Type B pancreatic cell (in vitro differentiated cells): Measurements from ENCODE around the gene TBL3. TPM values are rescaled to one million over a fixed set of nuclear protein-coding genes. Genes with fewer than 3 reads are reported as not detected.
A peak's percentile ranks its signal among the peaks of the same experiment; 100 is the strongest.

Source experiments
- DNase-seq: peaks from one replicate; pipeline ENCODE4 v3.0.0; 2021; ENCODE audit warnings: mixed read lengths; ENCODE audit not compliant: unreplicated experiment; ENCODE audit errors: extremely low spot score
- H3K27ac Mint-ChIP-seq: 2 replicates; pipeline ENCODE4 v1.8.0; 2021; ENCODE audit warnings: mild to moderate bottlenecking, mixed read lengths
- H3K27me3 Mint-ChIP-seq: 2 replicates; pipeline ENCODE4 v1.8.0; 2021; ENCODE audit warnings: mixed read lengths
- H3K36me3 Mint-ChIP-seq: 2 replicates; pipeline ENCODE4 v1.8.0; 2021; ENCODE audit warnings: mixed read lengths
- H3K4me1 Mint-ChIP-seq: one replicate; pipeline ENCODE4 v1.8.0; 2021; ENCODE audit warnings: mixed read lengths; ENCODE audit not compliant: unreplicated experiment
- H3K4me3 Mint-ChIP-seq: 2 replicates; pipeline ENCODE4 v1.8.0; 2021; ENCODE audit warnings: mild to moderate bottlenecking, mixed read lengths
- H3K9me3 Mint-ChIP-seq: 2 replicates; pipeline ENCODE4 v1.8.0; 2021; ENCODE audit warnings: mixed read lengths
- total RNA-seq: library from RNA; stranded (reverse); gene quantifications from 2 replicates; pipeline ENCODE4 v1.2.1, GENCODE V29; 2021; ENCODE audit warnings: low replicate concordance
- TF ChIP-seq, protein P1 (sequence below): fragments of 200-600 bp; sonication (generic); conservative IDR thresholded peaks from 2 replicates; pipeline ENCODE4 v1.5.0; 2021; ENCODE audit warnings: antibody characterized with exemption, mild to moderate bottlenecking

Gene TBL3
- total RNA-seq, 1 donor from 2014 or later, result 37.0 TPM

- peak overlapping the region; percentile 88 for H3K4me3 Mint-ChIP-seq
- H3K27ac Mint-ChIP-seq, result peak overlapping the region; percentile 48
- peaks cover 4% of the 10 kb centered on the region for H3K4me1 Mint-ChIP-seq
- no peaks in the 10 kb centered on the region for H3K36me3 Mint-ChIP-seq
- TF ChIP-seq, protein P1, sequence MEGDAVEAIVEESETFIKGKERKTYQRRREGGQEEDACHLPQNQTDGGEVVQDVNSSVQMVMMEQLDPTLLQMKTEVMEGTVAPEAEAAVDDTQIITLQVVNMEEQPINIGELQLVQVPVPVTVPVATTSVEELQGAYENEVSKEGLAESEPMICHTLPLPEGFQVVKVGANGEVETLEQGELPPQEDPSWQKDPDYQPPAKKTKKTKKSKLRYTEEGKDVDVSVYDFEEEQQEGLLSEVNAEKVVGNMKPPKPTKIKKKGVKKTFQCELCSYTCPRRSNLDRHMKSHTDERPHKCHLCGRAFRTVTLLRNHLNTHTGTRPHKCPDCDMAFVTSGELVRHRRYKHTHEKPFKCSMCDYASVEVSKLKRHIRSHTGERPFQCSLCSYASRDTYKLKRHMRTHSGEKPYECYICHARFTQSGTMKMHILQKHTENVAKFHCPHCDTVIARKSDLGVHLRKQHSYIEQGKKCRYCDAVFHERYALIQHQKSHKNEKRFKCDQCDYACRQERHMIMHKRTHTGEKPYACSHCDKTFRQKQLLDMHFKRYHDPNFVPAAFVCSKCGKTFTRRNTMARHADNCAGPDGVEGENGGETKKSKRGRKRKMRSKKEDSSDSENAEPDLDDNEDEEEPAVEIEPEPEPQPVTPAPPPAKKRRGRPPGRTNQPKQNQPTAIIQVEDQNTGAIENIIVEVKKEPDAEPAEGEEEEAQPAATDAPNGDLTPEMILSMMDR, result peak; percentile 29
- no peak for DNase-seq
- no peaks in the 10 kb centered on the region for H3K9me3 Mint-ChIP-seq
- H3K27me3 Mint-ChIP-seq, result no peaks in the 10 kb centered on the region
These were observed 30.4 kb upstream of the TBL3 start for GRCh38 chr16:1941162-1942046.

- TF ChIP-seq, protein P1, result no peak
- peak overlapping the region; percentile 48 for H3K27ac Mint-ChIP-seq
These were observed 29.6 kb upstream of the TBL3 start for GRCh38 chr16:1942047-1942809.

DNA sequence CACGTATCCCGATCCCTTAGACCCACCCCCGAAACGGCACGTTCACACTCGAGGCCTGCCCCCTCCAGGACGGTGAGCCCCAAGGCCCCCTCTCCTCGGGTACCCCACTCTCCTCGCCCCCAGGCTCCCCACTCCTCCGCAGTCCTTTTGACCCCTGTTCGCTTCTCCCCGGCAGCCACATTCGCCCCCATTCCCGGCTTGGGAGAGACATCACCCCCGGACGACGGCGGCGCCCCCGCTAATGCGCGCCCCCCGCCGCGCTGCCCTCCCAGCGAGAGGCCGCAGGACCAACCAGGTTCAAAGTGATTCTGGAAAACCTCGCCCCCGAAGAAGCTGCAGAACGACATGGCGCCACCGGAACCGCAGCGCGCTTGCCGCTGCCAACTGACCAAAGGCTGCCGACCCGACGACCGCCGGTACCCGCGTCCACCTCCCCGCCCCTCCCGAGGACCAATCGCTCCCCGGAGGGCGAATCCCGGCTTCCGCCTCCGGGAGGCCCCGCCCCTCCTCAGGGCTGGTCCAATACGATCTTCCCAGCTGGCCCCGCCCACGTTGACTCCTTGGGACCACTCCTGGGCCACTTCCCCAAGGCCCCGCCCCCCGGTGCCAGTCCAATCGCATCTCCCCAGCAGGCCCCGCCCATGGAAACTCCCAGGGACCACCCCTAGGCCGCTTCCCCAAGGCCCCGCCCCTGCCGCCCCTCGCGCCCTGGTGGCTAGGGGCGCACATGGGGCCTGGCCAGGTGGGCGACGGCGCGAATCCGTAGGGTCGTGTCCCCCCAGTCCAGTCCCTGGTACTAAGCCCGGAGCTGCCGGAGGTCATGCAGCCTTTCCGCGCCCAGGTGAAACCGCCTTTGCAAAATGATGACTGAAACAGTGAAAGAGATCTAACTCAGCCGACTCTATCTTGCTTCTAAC lies 28.8 kb upstream of the TBL3 start, which contains the start of gene MSRB1:
MSRB1 (minus strand) TSS at position 390 of the 917 bp plus-strand sequence; CDS start at position 347, 43 bp downstream.
- Mint-ChIP-seq H3K36me3 (no peaks in the 10 kb centered on the region), H3K9me3 (no peaks in the 10 kb centered on the region), H3K27ac (peak within 1 kb of the TSS; percentile 53), H3K4me1 (peaks cover 4% of the 10 kb centered on the region), H3K4me3 (peak within 1 kb of the TSS; percentile 88), H3K27me3 (no peaks in the 10 kb centered on the region)
- DNase-seq, result peak; percentile 99
- TF ChIP-seq, protein P1, result peak; percentile 43

More at GRCh38 chr16:1942047-1942809, 29.6 kb upstream of the TBL3 start:
- peaks cover 4% of the 10 kb centered on the region for H3K4me1 Mint-ChIP-seq
- peak overlapping the region; percentile 88 for H3K4me3 Mint-ChIP-seq
- H3K27me3 Mint-ChIP-seq, result no peaks in the 10 kb centered on the region
- H3K36me3 Mint-ChIP-seq, result no peaks in the 10 kb centered on the region
- no peak for DNase-seq
- no peaks in the 10 kb centered on the region for H3K9me3 Mint-ChIP-seq

DNA sequence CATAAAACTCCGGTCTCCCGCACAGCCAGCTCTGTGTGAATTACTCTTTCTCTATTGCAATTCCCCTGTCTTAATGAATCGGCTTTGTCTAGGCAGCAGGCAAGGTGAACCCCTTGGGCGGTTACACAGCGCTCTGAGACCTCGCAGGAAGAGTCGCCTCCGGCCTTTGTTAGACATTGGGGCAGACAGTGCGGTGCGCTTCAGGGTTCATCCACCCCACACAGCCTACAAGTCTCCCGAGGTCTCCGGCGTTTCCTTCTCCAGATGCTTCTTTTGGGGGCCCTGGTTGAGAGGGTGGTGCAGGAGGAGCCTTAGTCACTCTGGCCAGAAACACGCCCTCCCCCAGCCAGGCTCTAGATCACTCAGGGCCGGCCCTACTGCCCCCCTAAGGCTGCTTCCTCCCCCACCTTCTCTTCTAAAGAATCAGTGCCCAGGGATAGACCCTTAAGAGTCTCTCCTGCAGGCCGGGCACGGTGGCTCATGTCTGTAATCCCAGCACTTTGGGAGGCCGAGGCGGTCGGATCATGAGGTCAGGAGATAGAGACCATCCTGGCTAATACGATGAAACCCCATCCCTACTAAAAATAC lies 27.1 kb upstream of the TBL3 start:
- DNase-seq, result no peak
- Mint-ChIP-seq H3K27ac (no peak overlapping the region), H3K4me1 (peaks cover 4% of the 10 kb centered on the region), H3K36me3 (no peaks in the 10 kb centered on the region), H3K4me3 (peak overlapping the region; percentile 57), H3K9me3 (no peaks in the 10 kb centered on the region), H3K27me3 (no peaks in the 10 kb centered on the region)
- TF ChIP-seq, protein P1, result no peak
